Pulmonary artery endothelial cell (primary cell): ENCODE measurements around the gene ATAD3B. TPM values are rescaled to one million over a fixed set of nuclear protein-coding genes. Genes with fewer than 3 reads are reported as not detected.
"Not testable (repeated sequence)": the region's sequence is repeated elsewhere in the genome, so short reads cannot be mapped to it uniquely, and the experiment has no call there.

Experiments
- DNase-seq: peaks from one replicate; pipeline ENCODE4 v3.0.0-alpha.2; 2011; ENCODE audit warnings: low read depth, low spot score
- total RNA-seq: library from RNA; depleted of rRNA; stranded (reverse); fragments of >200 nt; gene quantifications from 2 replicates; pipeline ENCODE4 v1.2.3, GENCODE V29; 2014

ATAD3B gene
- total RNA-seq, 1 donor from 2014 or later = 23.6 TPM

GRCh38 chr1:1433804-1434130, 37.8 kb upstream of the ATAD3B start:
- peak; percentile 30 for DNase-seq

- DNase-seq = no peak
Measured at GRCh38 chr1:1434131-1434823, 37.3 kb upstream of the ATAD3B start.

DNA sequence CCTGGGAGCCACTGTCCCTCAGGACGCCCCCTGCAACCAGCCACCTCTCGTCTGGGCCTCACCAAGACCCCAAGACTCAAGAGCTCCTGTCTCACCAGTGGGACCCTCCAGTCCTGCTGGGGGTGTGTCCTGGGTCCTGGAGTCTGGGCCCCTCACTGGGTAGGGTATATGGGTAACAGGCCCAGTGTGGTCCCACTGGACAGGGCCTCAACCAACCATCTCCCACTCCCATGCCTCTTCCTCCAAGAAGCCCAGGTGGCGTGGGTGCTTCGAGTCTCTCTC, 36.8 kb upstream of the ATAD3B start:
- DNase-seq = no peak

- no peak for DNase-seq
Measured at GRCh38 chr1:1435106-1435903, 36.3 kb upstream of the ATAD3B start, which contains the start of gene VWA1. TSS of gene VWA1 (plus strand) at chr1:1435690. CDS start at chr1:1435749, 59 bp downstream.

- no peak for DNase-seq
Measured at GRCh38 chr1:1435911-1436629, 35.5 kb upstream of the ATAD3B start.

- DNase-seq = no peak
Measured at GRCh38 chr1:1436630-1437032, 34.9 kb upstream of the ATAD3B start.

DNA sequence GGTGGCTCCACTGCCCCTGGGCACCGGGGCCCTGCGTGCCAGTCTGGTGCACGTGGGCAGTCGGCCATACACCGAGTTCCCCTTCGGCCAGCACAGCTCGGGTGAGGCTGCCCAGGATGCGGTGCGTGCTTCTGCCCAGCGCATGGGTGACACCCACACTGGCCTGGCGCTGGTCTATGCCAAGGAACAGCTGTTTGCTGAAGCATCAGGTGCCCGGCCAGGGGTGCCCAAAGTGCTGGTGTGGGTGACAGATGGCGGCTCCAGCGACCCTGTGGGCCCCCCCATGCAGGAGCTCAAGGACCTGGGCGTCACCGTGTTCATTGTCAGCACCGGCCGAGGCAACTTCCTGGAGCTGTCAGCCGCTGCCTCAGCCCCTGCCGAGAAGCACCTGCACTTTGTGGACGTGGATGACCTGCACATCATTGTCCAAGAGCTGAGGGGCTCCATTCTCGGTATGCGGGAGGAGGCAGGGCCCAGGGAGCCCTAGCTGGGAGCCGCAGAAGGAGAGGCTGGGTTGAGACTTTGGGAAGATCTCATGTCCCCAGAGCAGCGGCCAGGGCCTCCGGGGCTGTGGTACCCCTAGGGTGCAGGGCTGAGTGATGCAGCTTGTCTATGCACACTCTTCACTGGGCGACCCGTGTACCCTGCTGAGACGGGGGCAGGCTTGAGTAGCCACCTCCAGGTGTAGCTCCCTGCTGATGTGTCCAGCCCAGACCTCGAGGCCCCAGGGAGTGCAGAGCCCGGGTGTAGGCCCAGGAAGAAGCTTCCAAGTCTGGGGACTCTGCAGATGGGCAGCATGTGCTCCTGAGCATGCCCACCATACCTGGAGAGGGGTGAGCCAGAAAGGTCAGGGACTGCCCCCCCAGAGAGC, 34.3 kb upstream of the ATAD3B start:
- no peak for DNase-seq

DNA sequence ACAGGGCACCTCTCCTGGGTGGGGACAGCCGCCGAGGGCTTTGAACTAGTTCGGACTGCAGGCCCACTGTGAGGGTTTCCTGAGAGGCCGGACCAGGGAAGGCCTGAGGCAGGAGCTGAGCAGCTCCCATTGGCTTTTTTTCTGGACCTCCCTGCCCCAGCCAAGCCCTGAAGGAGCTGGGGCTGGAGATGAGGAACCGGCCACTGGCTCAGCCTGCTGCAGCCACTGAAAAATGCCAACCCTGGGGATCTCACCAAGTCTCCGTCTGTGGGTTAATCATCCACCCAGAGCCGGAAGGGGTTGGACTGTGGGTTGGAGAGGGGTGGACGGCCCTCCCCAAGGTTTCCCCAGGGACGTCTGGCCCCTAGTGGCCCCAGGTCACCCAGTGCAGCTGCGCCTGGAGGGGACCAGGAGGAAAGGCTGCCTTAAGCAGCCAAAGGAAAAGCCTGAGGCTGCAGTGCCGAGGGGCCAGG, 33.6 kb upstream of the ATAD3B start:
- no peak for DNase-seq

GRCh38 chr1:1438531-1439381, 32.8 kb upstream of the ATAD3B start:
- no peak for DNase-seq

DNA sequence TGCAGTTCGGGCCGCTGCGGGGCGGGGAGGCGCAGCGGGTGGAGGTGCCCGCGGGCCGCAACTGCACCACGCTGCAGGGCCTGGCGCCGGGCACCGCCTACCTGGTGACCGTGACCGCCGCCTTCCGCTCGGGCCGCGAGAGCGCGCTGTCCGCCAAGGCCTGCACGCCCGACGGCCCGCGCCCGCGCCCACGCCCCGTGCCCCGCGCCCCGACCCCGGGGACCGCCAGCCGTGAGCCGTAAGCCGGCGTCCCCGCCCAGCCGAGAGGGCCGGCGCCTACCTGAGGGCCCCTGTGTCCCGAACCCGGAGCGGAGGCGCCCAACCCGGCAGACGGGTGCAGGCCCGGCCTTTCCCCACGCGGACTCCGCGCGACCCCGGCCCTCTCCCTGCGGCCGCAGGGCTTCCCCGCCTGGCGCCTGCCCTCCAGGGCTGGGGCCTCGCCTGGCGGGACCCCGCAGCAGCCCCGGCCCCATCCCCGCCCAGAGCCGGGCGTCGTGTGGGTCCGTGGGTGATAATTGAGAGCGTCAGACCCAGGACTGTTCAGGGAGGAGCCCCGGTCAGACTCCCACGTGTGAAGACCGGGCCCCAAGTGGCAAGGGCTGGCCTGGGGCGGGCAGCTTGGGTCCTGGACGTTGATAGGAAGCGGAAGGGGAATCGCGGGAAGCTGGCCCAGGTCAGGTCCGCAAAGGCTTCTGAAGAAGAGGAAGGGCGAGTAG, 31.9 kb upstream of the ATAD3B start:
- no peak for DNase-seq

DNA sequence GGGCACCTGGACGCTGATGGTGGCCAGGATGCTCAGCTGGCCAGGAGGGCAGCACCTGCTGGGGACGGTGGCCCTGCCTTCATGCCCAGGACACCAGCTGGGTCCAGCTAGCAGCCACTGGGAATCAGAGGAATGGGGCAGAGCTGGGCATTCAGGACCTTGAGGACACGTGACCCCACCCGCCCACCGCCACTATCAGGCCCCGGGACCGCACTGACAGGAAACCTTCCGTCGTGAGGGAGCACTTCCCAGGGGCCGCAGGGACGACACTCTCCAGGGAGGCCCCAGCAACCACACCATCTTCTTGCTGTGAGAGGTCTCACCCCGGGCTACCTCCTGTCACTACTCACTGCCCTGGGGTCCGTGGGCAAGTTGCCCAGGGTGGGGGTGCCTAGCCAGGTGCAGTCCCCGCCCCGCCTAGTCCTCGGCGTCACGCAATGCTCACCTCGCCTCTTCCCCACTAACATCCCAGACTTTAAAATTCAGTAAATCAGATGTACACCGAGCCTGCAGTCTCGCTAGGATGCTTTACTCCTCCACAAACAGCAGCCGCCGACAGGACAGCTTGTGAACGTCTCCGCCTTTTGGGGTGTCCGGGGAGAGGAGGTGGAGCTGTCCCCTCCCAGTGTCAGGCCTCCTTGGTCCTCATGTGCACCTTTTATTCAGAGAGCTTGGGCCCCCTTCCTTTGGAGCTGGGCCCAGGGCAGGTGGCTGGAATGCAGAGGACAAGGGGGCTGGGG, 31.1 kb upstream of the ATAD3B start:
- DNase-seq = no peak

DNA sequence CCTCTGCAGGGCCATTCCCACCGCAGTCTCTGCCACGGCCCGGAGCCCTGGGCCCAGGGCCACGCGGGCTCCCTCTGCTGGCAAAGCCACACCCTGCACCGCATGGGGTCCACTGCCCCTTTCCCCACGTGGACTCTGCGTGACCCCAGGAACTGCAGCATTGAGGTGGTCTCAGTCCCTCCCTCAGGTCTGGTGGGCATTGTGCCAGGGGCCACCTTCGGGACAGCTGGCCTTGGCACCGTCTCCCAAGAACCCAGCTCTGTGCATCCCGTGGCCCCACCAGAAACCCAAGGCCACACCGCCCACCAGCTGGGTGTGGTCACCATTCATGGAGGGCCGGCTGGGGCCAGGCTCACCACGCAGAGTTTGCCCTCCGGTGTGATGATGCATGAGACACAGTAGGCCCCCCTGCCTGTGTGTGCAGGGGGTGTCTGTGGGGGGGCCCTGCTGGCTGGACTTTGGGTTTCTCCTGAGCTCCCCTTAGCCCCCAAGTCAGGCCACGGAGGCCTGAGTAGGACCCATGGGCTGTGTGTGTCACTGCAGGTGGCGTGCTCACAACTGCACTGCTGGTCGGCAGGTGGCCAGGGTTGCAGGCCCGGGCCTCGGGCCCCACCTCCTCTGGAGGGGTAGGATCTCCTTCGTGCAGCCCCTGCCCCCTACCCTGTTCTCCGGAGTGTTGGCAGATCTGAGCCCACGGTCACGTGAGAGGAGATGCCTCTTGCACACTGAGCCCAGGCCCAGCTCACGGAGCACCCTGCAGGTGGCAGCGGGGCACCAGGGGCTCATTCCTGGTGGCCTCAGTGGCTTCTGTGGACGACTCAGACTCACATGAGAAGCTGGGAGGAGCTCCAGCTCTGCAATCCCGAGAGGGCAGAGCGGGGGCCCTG, 30.3 kb upstream of the ATAD3B start:
- no peak for DNase-seq

- DNase-seq = no peak
Measured at GRCh38 chr1:1442069-1442770, 29.3 kb upstream of the ATAD3B start.

DNA sequence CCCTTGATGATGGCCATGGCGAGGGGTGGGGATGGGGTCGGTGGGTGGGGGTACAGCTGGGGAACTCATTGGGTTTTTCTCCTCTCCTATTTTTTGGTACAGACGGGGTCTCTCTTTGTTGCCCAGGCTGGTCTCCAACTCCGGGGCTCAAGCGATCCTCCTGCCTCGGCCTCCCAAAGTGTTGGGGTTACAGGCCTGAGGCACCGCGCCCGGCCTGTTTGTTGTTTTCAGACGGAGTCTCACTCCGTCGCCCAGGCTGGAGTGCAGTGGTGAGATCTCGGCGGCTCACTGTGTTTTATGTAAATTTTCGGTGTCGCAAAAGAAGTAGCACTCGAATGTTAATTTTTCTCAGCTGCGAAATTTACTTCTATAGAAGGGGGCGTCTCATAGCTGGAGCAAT, 24.9 kb upstream of the ATAD3B start:
- not testable (repeated sequence) for DNase-seq

GRCh38 chr1:1449099-1449739, 22.3 kb upstream of the ATAD3B start, which contains the start of gene ATAD3C:
TSS of gene ATAD3C (plus strand) at chr1:1449689. CDS start at chr1:1450684, 995 bp downstream.
- DNase-seq = no peak

DNA sequence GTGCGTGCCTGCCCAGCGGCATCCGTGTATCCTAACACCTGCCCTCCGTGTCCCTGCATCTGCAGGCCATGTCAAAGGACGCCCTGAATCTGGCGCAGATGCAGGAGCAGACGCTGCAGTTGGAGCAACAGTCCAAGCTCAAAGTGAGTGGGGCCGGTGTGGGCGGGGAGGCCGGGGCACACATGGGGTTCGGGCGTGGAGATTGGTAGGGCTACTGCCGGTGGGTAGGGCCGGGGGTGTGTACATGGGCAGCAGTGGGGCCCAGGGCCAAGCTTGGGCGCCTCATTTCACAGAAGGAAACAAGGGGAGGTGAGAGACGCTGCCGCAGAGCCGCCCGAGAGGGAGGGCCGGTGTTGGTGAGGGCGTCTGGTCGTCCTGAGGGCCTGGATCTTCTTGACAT, 20.9 kb upstream of the ATAD3B start:
- not testable (repeated sequence) for DNase-seq
